Left cardiac atrium (tissue), 4 donors: ENCODE data around the gene TMEM170A. TPM values are rescaled to one million over a fixed set of nuclear protein-coding genes. Genes with fewer than 3 reads are reported as not detected.
"Not testable (repeated sequence)": the region's sequence is repeated elsewhere in the genome, so short reads cannot be mapped to it uniquely, and the experiment has no call there.

Source experiments
- ATAC-seq, 2 donors: fragments of 200-7000 bp; cut with Tn5 transposase; one replicate each; pipeline ENCODE4 v1.9.1; 2020; ENCODE audit warnings: mild to moderate bottlenecking in 2 of 2, moderate library complexity in 2 of 2
- DNase-seq: peaks from one replicate; pipeline ENCODE4 v3.0.0-alpha.2; 2020
- intact Hi-C, 2 donors: fragments of 100-400 bp; cut with DNase I; formaldehyde crosslinking; loops; one replicate each; pipeline versions ENCODE4 v1.14.1 to v1.15.1; 2022 to 2023
- long read RNA-seq: library from polyadenylated mRNA; unstranded; transcript quantifications from one replicate; pipeline ENCODE4 v2.0.0, GENCODE V29; 2021
- total RNA-seq, 2 donors: library from RNA; stranded (reverse); fragmentation: NEBNext Ultra II Directional; extraction: Animal tissue kit (Norgen Biotek cat#: 25700); gene quantifications; one replicate each; pipeline ENCODE4 v1.2.1, GENCODE V29; 2021
- donor health status: DM: no; HTN: yes; CAD: no.
- donor health status: DM: no; HTN: yes; CAD: no; lungs with severe emphysema.
- donor health status: DM: yes; HTN: yes; CAD: no.
- donor health status: Dilated cardiomyopathy.

TMEM170A gene, protein sequence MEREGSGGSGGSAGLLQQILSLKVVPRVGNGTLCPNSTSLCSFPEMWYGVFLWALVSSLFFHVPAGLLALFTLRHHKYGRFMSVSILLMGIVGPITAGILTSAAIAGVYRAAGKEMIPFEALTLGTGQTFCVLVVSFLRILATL
- 10 to 100 TPM in 1 of 2 donors, 1 to 10 TPM in 1; 10.0 to 12.2 TPM for total RNA-seq
- long read RNA-seq, partial matches to known transcripts: 0 of 4 reads
- long read RNA-seq, other reads (novel, unspliced or antisense): 3 of 4 reads

DNA sequence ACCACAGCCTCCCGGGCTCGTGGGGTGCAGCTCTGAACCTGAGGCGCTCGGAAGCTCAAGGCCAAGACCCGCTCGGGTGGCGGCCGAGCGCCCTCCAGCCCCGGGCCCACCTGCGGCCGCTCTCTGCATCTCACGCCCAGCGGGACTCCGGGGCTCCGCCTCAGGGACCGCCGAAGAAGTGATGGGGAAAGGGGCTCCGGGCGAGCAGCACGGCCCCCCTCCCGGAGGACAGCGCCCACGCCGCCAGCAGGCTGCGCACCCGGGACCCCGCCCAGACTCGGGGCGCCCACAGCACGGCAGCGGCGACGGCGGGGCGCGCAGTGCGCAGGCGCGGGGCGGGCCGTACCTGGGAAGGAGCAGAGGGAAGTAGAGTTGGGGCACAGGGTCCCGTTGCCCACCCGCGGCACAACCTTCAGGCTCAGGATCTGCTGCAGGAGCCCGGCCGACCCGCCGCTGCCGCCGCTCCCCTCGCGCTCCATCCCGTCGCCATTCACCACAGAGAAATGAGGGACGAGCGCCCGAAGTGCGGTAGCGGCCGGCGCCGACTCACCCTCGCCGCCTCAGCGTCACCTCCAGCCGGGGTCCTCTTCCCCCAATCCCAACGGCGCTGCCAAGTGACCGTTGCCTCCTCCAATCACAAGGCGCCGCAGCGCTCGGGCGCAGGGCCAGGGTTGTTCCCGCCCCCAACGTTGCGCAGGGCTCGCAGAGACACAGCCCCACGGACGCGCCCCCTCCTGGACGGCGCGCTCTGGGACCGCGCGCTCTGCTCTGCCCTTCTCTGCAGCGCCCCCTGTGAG, at the start of gene TMEM170A:
TSS of gene TMEM170A (minus strand) at position 568 of the 797 bp plus-strand sequence. CDS start at position 479, 89 bp downstream.
- intact Hi-C loops: no loop called here
- ATAC-seq: peak; percentile 98
- peak; percentile 100 for DNase-seq

DNA sequence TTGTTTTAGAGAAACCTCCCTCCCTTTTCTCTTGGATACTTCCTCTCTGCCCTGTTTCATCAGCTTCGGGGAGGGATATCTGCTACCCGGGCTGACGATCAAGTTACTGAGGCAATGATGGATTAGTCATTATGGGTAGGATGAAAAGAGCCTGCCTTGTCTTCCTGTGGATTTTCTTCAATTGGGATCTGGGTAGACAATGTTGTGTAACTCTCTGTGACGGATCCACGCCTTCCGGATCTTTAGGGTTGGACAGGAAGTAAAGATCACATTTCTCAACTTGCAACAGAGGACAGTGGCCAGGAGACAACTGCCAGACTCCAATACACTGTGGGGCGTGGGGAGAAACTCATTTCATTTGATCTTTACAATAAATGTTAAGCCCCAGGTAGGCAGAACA, 42.1 kb upstream of the TMEM170A start:
- intact Hi-C loops: no loop called here
- DNase-seq (peak; percentile 64), ATAC-seq (peak; percentile 83 to 89)

DNA sequence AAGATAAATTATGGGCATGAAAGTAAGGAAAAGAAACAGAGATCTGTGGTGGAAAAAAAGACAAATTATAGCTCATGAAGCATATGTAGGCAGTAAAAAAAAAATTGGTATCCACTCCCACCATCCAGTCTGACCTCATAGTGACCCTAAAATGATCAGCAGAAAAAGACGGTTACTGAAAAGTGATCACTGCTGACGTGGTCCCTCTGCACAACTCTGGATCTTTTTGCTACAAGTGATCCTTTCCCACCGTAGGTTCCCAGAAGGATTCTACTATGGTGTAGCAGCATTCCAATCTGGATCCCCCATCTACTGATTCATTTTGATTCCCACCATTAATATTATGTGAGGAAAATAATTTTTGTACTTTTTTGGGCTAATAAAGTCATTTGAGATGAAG, 41.6 kb upstream of the TMEM170A start:
- DNase-seq (no peak), ATAC-seq (no peak)
- intact Hi-C loops: no loop called here

DNA sequence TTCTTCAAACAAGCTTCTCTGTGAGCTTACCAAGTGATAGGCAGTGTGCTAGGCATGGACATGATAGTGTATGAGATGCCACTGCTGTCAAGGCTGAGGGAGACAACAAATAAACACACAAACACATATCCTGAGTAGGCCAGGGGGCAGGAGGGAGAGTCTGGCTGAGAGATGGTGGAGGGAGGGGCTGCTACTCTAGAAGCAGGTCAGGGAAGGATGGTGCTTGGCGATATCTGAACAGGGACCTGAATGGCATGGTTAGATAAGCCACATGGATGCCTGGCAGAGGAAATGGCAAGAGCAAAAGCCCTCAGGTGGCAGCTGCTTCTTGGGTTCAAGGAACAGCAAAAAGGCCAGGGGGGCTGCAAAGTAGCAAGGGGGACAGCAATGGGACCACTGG, 39.3 kb upstream of the TMEM170A start:
- intact Hi-C loops: no loop called here
- DNase-seq (no peak), ATAC-seq (no peak)

DNA sequence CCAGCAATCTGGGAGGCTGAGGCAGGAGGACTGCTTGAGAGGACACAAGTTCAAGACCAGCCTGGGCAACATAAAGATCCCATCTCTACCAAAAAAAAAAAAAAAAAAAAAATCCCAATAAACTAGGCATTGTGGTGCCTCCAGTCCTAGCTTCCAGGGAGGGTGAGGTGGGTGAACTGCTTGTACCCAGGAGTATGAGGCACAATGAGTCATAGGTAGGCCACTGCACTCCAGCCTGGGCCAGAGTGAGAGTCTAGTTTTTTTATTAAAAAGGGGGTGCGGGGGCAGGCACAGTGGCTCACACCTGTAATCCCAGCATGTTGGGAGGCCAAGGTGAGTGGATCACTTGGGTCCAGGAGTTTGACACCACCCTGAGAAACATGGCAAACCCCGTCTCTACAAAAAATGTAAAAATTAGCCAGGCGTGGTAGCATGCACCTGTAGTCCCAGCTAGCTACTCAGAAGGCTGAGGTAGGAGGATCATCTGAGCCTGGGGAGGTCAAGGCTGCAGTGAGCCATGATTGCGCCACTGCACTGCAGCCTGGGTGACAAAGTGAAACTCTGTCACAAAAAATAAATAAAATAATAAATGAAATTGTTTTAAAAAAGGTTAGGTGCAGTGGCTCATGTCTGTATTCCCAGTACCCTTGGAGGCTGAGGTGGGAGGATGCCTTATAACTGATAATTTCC, 38.6 kb upstream of the TMEM170A start:
- intact Hi-C loops: no loop called here
- ATAC-seq (no peak), DNase-seq (no peak)

DNA sequence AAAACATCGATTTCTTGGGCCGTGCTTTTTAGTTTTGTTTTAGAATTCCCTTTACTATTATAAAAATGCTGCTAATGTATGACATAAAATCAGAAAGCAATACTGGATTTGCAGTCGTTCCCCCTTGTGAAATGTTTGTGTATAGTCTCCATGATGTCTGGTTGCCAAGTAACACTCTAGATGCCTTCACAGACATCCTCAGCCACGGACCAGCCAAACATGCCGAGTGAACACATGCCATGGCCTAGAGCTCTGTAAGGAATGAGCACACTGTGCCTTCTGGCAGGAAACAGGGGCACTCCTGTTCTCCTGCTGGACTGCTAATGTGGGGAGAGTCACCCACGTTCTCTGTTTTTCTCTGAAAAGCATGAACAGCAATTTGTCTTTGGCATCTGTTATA, 37.3 kb upstream of the TMEM170A start:
- intact Hi-C loops: not testable (repeated sequence)
- peak; percentile 49 for DNase-seq
- ATAC-seq: peak in 1 of 2 donors; percentile 34

DNA sequence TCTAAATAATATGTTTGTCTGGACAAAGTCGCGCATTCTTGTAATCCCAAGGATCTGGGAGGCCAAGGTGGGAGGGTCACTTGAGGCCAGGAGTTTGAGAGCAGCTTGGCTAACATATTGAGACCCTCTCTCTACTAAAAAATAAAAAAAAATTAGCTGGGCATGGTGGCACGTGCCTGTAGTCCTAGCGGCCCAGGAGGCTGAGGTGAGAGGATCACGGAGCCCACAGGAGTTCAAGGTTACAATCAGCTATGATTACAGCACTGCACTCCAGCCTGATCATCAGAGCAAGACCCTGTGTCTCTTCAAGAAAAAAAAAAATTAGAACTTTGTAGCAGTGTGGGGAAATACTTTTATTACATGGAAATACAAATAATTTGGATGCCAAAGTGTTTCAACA, 36.9 kb upstream of the TMEM170A start:
- no peak for DNase-seq
- intact Hi-C loops: no loop called here
- ATAC-seq: no peak

DNA sequence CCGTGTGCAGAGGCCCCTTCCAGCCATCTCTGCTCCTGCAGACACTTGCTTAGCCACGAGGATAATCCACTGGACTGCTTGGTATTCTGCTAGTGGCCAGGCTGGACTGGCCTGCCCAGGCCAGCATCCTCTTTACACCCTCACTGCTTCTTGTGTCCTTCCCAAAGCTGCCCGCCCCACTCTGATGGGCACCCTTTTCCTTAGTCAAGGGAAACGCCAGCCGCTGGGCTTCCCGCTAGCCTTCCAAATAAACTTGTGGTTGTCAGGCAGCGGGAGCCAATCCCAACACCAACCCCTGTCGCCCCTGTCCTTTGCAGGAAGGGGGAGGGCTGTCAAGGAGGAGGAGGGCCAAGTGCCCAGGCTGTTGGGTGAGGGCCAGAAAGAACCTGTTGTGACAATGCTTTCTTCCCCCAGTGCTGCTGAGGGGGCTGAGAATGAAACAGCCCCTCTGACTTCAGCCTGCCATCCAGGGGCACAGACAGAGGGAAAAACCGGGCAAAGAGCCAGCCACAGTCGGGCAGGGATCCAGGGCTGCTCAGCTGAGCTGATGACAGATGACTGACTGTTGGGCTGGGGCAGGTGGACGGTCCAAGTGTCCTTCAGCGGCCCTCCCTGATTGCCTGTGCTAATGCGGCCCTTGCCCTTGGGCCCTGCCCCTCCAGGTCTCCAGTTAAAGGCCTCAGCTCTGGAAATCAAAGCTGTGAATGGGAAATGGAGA, 34.3 kb upstream of the TMEM170A start:
- intact Hi-C loops: not testable (repeated sequence)
- DNase-seq (peak; percentile 66), ATAC-seq (peak; percentile 78 to 86)

DNA sequence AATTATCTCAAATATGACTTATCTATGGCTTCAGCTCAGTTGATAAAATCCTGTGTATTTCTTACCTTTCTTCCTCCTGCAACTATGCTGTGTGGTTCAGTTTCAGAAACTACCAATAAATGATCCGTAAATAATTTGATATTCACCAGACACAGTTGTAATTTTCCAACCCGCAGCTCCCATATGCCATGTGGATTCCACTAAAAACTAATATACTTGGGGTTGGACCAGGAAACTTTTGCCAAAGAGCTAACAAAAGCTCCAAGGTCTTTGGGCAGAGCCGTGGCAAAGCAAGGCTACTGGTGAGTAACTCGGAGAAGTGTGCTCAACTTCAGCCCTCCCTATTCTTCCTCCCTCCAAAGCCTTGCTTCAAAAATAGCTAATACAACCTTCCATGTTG, 33.1 kb upstream of the TMEM170A start:
- no peak for DNase-seq
- ATAC-seq: no peak
- intact Hi-C loops: no loop called here

DNA sequence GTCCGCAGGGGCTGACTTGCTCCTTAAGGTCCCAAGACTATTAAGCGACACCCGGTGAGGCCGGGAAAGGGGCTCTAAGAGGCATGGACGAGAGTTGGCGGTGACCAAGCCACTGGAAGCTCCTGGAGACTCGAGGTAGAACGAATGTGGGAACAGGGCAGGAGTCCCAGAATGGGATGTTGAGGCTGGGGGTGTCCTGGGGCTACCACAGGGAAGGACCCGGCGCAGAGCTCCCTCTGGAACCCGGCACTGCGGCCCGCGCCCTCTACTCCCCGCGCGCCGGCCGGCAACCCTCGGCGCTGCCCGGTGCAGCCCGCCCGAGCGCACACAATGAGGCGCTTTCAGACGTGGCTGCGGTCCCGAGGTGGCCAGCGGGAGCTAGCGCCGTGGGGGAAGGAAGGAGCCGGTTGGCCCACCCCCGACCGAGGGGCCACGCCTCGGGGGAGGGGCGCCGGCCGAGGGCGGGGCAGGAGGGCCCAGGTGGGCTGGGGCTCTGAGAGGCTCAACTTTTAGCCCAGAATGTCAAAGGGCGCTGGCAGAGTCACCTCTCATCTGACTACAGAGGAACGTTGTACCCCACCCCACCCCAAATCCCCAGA, 30.7 kb upstream of the TMEM170A start, which contains the start of gene CHST6:
TSS of gene CHST6 (minus strand) at position 366 of the 599 bp plus-strand sequence. CDS start 15,613 bp downstream, outside the sequence.
- peak; percentile 70 for DNase-seq
- intact Hi-C loops: no loop called here
- peak; percentile 60 to 91 for ATAC-seq

DNA sequence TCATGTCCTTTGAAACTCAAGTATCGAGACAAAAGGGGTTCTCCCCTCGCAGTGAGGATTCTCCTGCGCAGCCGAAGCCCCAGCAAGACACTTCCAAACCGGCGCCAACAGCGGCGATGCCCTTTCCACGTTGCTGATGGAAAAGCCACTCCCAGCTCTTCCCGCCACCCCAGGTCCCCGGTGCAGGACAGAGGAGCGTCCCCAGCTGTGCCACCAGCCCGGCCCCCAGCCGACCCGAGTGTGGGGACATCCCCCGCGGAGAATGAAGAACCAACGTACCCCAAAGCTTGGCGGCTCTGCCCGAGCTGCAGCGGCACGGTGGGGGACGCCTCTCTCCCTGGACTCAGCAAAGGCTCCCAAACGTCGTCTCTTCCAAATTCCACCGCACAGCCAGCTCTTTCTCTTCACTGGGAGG, 30.2 kb upstream of the TMEM170A start:
- intact Hi-C loops: no loop called here
- peak; percentile 32 for DNase-seq
- peak in 1 of 2 donors; percentile 20 for ATAC-seq

DNA sequence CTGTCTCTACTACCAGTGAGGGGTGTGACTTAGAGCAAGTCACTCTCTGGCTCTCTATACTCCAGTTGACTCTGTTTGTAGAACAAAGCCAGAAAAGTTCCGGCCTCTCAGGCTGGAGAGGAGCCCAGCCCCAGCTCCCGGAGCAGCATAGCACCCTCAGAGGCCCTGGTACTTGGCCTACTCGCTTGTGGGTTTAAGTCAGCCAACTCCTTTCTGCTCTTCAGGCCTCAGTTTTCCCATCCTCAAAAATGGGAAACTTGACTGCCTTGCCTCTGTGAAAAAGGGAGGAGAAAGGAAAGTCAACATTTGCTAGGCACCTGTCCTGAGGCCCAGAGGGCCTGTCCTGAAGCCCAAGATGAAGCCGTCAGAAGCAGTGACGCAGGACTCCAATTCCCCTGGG, 29.7 kb upstream of the TMEM170A start:
- ATAC-seq: no peak
- intact Hi-C loops: no loop called here

DNA sequence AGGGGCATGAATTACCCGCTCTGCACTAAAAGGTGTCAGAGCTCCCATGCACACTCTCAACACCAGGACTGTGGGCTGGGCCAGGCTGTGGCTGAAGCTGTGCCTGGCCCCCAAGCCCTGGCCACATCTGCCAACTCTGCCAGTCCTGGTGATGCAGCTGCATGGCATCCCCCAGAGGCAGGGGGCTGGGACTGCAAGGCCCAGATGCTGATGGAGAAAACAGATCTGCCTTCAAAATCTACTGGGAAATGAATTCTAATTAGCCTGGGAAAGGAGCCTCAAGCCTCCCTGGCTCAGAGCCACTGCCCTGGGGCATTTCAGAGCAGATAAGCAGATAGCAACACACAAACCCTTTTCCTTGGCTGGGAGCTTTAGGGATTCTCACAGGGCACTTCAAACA, 27.4 kb upstream of the TMEM170A start:
- ATAC-seq (no peak), DNase-seq (no peak)
- intact Hi-C loops: no loop called here

More for the DNA sequence above, 29.7 kb upstream of the TMEM170A start:
- DNase-seq: no peak

DNA sequence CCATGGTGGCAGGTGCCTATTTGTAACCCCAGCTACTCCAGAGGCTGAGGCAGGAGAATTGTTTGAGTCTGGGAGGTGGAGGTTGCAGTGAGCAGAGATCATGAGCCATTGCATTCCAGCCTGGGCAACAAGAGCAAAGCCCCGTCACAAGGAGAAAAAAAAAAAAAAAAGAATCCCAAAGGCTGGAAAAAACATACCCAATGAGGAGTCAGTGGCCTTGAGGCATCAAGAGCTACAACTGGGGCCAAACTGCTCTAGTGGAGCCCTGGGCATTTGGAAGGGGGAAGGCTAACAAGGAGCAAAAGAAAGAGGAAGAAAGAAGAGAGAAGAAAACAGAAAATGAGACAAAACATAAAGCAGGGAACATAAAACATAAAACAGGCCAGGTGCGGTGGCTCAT, 23.8 kb upstream of the TMEM170A start:
- ATAC-seq (no peak), DNase-seq (no peak)
- intact Hi-C loops: no loop called here

DNA sequence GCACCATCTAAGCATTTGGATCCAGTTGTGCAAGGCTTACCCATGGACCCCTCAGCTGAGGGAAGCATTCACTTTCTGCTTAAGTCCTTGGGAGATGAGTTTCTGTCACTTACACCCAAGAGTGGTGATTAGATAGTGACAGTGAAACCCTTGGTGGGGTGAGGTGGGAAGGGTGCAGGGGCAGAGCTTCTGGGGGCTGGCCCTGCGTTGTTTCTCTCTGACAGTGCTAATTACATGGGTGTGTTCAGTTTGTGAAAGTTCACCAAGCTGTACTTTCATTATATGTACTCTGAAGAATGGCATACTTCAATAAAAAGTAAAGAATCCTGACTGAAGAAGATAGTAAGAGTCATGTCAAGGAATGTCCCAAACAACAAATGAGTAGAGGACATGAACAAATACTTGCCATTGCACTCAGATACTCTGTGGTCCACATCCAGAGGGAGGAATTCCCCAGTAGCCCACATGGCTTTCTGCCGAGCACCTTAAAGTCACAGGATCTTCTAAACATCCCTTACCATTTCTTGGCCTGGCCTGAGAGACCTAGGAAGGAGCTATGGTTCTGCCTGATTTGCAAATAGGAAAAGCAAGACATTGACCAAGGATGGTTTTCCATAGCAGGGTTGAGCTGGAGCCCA, 22.3 kb upstream of the TMEM170A start:
- intact Hi-C loops: no loop called here
- DNase-seq (no peak), ATAC-seq (no peak)

DNA sequence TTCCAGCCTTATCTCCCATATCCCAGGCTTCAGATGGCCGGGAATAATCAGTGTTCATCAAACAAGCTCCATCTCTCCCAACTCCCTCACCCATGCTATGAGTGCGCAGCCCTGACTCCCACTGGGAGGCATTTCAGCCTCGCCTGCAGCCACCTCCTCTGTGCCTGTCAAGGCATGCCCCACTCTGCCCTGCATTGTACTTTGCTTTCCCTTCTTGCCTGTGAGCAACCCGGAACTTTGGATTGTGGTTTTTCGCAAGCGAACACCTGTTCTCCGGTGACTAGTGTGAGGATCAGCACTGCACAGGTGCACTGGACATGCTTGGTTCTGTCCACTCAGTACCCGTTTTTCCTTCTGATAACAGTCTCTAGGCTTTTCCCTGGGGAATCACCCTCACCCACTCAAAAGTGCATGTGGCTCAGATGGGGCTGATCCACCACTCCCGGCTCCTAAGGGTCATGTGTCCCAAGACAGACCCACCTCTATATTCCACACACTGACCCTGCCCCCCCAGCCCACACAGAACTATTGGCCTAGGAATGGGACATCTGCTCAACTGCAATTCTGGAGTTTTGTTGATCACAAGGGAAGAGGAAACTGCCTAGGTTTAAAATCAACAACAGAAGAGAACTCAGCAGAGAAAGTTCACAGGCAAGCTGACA, 21.7 kb upstream of the TMEM170A start:
- no peak for ATAC-seq
- intact Hi-C loops: no loop called here
- no peak for DNase-seq

DNA sequence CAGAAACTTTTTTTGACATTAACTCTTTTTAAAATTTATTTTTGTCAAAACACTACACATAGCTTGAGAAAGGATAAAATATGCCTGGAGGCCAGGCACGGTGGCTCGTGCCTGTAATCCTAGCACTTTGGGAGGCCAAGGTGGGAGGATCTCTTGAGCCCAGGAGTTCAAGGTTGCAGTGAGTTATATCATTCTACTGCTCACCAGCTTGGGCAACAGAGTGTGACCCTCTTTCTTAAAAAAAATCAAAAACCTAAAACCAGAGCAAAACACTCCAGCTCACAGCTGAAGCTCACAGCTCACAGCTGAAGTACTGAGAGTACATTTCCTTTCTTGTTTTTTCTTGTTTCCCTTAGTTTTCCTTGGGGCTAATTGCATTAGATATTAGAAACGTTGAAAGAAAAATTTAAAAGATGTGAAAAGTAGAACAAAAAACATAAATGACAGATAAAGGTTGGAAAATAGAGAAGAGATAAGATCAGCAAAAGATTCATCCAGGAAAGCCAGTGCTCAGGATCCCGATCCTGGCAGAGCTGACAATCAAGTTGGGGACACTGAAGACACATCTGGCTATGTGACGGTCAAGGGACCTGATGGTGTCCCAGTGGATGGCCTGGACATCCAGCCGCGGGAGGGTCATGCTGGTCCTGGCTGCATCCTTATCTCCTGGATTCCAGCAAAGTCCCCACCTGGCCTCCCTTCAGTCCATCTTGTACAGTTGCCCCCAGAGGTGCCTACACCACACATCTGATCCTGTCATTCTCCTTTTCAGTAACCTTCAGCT, 20.9 kb upstream of the TMEM170A start:
- intact Hi-C loops: no loop called here
- DNase-seq (no peak), ATAC-seq (no peak)
